ENCODE results near the gene CARMIL1.

Gene CARMIL1

DNA sequence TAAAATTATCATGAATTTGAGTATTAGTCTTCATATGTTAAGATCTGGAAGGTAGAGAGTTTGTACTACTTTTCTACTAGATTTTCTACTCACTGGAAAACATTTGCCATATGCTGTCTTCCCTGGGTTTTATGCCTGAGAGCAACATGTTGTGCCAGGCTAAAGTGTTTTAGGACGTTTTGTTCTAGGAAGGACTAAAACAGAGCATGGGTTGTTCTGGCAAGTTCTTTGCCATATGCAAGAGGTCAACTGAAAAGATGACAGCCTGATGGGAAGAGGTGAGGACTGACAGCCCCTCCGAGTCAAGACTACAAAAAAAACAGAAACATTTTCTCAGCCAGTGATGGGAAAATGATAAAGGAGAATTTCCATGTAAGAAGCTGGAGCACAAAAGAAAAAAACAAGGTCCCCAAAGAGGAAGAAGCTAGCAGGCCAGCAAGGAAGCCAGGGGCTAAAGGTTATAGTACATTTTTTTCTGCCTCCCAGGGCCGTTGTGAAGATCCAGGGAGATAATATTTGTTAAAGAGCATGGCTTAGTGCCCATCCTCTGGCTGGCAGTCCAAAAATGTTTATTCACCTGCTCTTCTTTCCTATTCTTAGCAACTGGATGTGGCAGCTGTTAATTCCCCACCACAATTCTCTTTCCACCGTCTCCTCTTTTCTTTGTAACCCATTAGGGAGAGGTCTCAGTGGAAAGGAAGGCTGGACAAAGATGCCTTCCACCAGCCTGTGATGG, 380.6 kb downstream of the CARMIL1 start:
- no peak for DNase-seq (ENCODE audit: low read depth)

DNA sequence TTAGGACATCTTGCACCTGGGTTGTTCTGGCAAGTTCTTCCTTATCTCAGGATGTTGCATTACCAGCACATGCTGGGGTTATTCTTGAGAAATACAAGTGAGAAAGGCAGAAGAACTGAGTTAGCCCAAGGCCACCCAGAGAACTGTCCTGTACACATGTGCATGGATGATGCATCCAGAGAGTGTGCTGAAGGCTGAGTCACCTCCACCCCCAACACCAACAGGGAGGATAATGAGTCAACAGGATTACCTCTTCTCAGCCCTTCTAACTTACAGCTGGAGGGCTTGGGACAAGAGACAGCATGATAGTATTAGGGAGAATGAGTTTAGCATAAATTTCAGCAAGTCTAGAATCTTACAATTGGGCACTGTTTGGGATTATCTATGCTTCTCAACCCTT, 381.3 kb downstream of the CARMIL1 start:
- peak; percentile 22 for DNase-seq (ENCODE audit: low read depth)

DNA sequence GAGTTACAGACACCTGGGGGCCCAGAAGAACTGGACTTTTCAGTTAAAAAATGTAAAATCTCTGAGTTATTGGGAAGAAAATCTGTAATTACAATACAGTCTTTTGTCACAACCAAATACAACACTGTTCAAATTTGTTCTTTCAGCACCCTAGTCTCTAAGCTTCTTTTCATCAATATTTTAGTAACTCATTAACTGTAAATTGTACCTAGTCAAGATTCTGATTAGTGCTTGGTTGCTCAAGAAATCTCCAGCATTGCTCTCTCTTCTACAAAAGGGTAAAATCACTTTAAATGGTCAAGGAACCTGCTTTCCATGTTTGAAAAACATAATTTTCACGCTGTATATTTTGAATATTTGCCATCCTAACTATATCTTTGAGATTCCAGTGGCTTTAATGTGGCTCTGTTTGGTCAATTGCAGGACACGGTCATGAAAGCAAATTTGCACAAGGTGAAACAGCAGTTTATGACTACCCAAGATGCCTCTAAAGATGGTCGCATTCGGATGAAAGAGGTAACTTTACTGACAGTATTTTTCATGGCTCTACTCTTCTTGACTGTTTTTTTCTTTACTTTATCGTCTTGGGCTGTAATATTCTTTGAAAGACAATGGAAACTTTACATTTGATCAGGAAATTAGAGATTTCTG, 382.1 kb downstream of the CARMIL1 start:
- no peak for DNase-seq (ENCODE audit: low read depth)

DNA sequence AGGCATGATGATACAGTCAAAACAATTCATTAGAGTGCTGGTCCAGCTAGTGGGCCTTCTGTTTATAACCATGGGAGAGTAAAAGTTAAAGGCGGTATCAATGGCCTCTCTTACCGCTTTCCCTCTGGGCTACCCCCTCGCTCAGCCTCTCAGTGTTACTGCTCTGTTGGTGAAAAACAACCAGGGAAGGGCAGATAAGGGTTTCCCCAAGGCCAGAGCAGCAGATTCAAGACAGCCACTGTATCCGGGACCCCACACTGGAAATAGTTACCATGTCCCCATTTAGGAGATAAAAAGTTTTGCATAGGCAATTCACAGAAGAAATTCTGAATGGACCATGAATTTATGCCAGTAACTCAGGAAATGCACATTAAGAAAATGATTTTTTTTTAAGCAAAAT, 386.3 kb downstream of the CARMIL1 start:
- no peak for DNase-seq (ENCODE audit: low read depth)

- DNase-seq (ENCODE audit: low read depth) = no peak
These were observed 390.2 kb downstream of the CARMIL1 start for GRCh38 chr6:25669413-25669812.
